B cell (primary cell): ENCODE measurements around the gene CWC27.

Experiments
- CTCF ChIP-seq: fragments of 200-600 bp; IDR thresholded peaks from one replicate; pipeline ENCODE4 v1.8.0; 2022; ENCODE audit warnings: antibody characterized with exemption, mild to moderate bottlenecking
- EZH2 ChIP-seq: IDR thresholded peaks from 2 replicates; pipeline ENCODE4 v1.6.1; 2012; ENCODE audit warnings: borderline replicate concordance, low read depth, mild to moderate bottlenecking, moderate library complexity, low read length; ENCODE audit not compliant: insufficient read depth, poor library complexity, severe bottlenecking

- TF ChIP-seq CTCF, result no peak
- TF ChIP-seq EZH2, result no peak
These were observed 14.7 kb upstream of the CWC27 start for GRCh38 chr5:64754066-64754465.
